Choroid plexus epithelial cell (primary cell): ENCODE results near the gene SMIM41.
A peak's percentile ranks its signal among the peaks of the same experiment; 100 is the strongest.

Source experiments
- DNase-seq: peaks from one replicate; pipeline ENCODE4 v3.0.0-alpha.2; 2010; ENCODE audit warnings: low read depth
- H3K4me3 ChIP-seq: 2 replicates; pipeline ENCODE4 v1.5.1; 2011; ENCODE audit warnings: low read depth, mild to moderate bottlenecking, control low read depth, low read length, moderate library complexity
- TF ChIP-seq, protein P1 (sequence below): conservative IDR thresholded peaks from 2 replicates; pipeline ENCODE4 v1.5.1; 2011; ENCODE audit warnings: low read depth, mild to moderate bottlenecking, control low read depth, inconsistent platforms, low read length, moderate library complexity

Gene SMIM41

DNA sequence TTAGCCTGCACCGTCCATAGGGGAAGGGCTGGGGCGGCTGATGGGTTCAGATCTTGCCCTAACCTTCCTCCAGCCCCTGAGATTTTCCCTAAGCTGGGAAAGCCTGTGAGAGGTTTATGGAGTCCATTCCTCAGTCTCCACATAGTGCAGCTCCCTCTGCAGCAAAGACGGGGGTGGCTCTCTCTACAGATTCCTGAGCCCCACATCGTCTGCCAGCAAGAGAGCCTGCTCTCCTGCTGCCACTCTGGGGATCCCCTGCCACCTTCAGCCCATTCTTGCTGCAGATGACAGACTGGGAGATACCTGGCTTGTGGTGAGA lies 3.1 kb downstream of the SMIM41 start:
- no peak overlapping the region for H3K4me3 ChIP-seq
- no peak for DNase-seq
- TF ChIP-seq, protein P1, sequence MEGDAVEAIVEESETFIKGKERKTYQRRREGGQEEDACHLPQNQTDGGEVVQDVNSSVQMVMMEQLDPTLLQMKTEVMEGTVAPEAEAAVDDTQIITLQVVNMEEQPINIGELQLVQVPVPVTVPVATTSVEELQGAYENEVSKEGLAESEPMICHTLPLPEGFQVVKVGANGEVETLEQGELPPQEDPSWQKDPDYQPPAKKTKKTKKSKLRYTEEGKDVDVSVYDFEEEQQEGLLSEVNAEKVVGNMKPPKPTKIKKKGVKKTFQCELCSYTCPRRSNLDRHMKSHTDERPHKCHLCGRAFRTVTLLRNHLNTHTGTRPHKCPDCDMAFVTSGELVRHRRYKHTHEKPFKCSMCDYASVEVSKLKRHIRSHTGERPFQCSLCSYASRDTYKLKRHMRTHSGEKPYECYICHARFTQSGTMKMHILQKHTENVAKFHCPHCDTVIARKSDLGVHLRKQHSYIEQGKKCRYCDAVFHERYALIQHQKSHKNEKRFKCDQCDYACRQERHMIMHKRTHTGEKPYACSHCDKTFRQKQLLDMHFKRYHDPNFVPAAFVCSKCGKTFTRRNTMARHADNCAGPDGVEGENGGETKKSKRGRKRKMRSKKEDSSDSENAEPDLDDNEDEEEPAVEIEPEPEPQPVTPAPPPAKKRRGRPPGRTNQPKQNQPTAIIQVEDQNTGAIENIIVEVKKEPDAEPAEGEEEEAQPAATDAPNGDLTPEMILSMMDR, result no peak

DNA sequence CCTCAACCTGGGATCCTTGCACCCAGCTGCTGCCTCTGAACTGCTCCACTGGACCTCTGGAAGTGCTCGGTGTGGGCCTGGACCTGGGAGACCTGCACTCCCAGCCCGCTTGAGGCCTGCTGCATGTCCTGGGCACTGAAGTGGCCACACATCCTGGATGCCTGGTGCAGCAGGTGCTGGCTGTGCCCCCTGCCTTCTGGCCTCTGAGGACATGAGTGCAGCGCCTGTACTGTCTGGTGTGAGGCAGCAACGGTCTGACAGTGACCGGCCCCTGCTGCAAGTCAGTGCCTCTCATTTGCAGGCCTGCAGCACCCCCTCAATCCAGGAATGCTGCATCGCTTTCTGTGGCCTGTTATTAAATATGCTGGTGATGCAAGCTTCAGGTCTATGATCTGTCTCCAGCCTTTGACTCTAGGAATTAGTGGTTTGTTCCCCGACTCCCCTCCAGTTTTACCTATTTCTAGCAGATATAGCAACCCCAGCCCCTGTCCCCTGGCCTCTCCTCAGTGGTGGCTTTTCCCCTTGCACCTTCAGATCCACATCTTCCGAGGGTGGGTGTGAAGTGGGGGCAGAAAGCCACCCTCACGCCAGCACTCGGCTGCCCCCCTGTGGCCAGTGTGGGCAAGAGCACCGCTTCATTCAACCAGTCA lies 3.6 kb downstream of the SMIM41 start:
- TF ChIP-seq, protein P1, result peak; percentile 97
- H3K4me3 ChIP-seq, result no peak overlapping the region
- peak; percentile 77 for DNase-seq

DNA sequence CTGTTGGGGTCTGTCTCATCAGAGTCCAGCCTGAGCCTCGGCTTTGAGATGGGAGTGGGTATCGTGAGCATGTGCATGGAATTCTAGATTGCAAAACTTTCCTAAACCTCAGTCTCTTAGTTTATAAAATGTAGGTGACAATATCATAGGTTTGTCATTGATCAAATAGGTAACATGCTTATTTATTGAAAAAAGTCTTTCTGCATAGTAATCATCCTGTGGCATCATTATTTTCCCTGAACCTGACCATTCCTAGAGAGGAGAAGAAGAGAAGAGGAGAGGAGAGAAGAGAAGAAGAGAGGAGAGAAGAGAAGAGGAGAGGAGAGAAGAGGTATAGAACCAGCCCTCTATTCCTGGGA lies 4.1 kb downstream of the SMIM41 start:
- no peak overlapping the region for H3K4me3 ChIP-seq
- TF ChIP-seq, protein P1, result no peak
- DNase-seq, result no peak

DNA sequence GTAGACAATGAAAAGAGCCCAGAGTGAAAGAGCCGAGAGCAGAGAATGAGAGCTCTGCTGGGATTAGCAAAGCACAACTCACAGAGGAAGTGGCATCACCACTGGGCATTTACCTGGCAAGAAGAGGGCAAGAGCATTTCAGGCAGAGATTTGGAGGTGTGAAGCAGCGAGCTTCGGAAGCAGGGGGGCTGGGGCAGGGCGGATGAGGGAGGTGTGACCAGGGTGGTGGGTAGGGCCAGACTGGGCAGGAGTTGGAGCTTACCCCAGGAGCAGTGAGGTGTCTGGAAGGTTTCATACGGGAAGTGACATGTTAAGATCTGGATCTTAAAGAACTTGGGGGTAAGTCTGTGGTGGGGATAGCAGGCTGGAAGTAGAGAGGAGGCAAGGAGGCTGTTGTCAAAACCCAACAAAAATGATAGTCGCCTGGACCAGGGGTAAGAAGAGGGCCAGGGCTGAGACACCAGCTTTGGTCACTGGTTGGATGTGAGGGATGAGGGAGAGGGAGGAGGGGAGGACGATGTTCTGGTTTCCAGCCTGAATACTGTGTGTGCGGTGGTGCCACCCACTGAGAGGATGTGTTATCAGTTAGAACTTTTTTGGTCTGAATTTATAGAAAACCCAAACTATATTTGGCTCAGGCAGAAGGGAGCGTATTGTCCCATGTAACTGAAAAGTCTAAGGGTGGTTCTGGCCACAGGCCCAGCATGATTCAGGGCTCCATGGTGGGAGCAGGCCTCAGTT lies 5.2 kb downstream of the SMIM41 start:
- H3K4me3 ChIP-seq, result no peak overlapping the region
- DNase-seq, result no peak
- TF ChIP-seq, protein P1, result no peak

DNA sequence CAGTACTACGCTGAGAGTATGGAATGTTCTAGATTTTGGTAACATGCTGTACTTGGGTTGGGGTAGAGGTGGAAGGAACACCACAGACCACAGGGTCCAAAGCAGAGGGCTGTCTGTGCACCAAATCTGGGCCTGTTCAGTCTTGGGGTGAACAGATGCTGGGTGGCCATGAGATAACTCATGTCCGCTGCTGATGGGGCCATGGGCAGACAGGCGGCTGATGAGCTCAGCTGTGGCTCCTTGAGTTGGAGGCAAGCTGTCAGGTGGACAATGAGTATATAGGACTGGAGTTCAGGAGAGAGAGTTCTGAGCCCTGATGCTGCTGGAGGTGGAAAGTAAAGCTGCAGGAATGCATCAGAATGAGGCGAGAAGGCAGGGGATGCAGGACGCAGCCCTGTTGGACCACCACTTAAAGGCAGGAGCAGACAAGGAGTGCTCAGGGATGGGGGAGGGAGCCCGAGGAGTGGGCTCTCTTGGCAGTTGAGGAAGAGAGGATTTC lies 6.2 kb downstream of the SMIM41 start:
- no peak for DNase-seq
- no peak overlapping the region for H3K4me3 ChIP-seq
- TF ChIP-seq, protein P1, result no peak

DNA sequence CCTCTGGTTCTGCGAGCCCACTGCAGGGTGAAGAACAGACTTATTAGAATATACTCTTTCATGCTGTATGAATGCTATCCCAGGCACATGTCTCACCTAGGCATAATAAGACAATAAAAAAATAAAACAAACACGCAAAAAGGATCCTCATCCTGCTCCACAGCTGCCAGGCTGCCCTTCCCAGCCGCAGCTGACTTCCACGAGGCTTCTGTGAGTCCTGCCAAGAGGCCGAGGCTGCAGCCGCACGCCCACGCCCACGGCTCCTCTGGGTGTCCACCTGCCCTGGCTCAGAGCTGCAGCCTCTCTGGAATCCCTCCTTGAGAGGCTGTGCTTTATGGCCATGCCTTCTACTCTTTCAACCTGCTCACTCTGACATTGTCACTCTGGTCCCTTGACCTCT lies 6.9 kb downstream of the SMIM41 start:
- H3K4me3 ChIP-seq, result no peak overlapping the region
- no peak for DNase-seq
- TF ChIP-seq, protein P1, result no peak
